MCF 10A (cell line): Measurements from ENCODE around the gene PRPF8. TPM values are rescaled to one million over a fixed set of nuclear protein-coding genes. Genes with fewer than 3 reads are reported as not detected.

Experiments used
- BruUV-seq: library from RNA; stranded (reverse); fragments of 400-500 nt; replicated peaks from 2 replicates; lab custom pipeline; 2021; lab: Mats Ljungman, UMichigan
- CTCF ChIA-PET: fragments of 300-600 bp; sonication (Branson Sonifier 250); formaldehyde crosslinking; extraction: SDS; loops from one replicate; lab custom pipeline; 2021; ENCODE audit warnings: antibody characterized with exemption, inconsistent platforms; lab: Yijun Ruan, JAX
- POLR2A ChIA-PET: fragments of 300-600, 350-650 bp; sonication (Branson Sonifier 250); formaldehyde crosslinking; extraction: SDS; loops from one replicate; lab custom pipeline; 2020; ENCODE audit warnings: antibody characterized with exemption, inconsistent platforms; lab: Yijun Ruan, JAX
- DNase-seq: peaks from one replicate; pipeline ENCODE4 v3.0.0-alpha.2; 2018; ENCODE audit not compliant: unreplicated experiment
- H3K27ac Mint-ChIP-seq: one replicate; pipeline ENCODE4 v1.8.0; 2022; ENCODE audit warnings: mild to moderate bottlenecking, low read depth, mixed read lengths; ENCODE audit not compliant: unreplicated experiment
- H3K27me3 Mint-ChIP-seq: one replicate; pipeline ENCODE4 v1.8.0; 2022; ENCODE audit warnings: mixed read lengths; ENCODE audit not compliant: insufficient read depth, unreplicated experiment
- H3K36me3 Mint-ChIP-seq: one replicate; pipeline ENCODE4 v1.8.0; 2022; ENCODE audit warnings: mild to moderate bottlenecking, moderate library complexity, mixed read lengths; ENCODE audit not compliant: insufficient read depth, unreplicated experiment
- H3K4me1 Mint-ChIP-seq: one replicate; pipeline ENCODE4 v1.8.0; 2022; ENCODE audit warnings: mixed read lengths; ENCODE audit not compliant: insufficient read depth, unreplicated experiment
- H3K4me3 Mint-ChIP-seq: one replicate; pipeline ENCODE4 v1.8.0; 2022; ENCODE audit warnings: mild to moderate bottlenecking, moderate library complexity, mixed read lengths; ENCODE audit not compliant: unreplicated experiment
- H3K9me3 Mint-ChIP-seq: one replicate; pipeline ENCODE4 v1.8.0; 2022; ENCODE audit warnings: mixed read lengths; ENCODE audit not compliant: unreplicated experiment
- CTCF ChIP-seq: fragments of 200-600 bp; IDR thresholded peaks from one replicate; pipeline ENCODE4 v1.8.0; 2022; ENCODE audit warnings: antibody characterized with exemption, mild to moderate bottlenecking; ENCODE audit not compliant: unreplicated experiment
- intact Hi-C: fragments of 100-400 bp; cut with micrococcal nuclease; formaldehyde crosslinking; loops from 2 replicates; pipeline ENCODE4 v1.14.1; 2022
- total RNA-seq: library from RNA; stranded (reverse); gene quantifications from 2 replicates; pipeline ENCODE4 v1.2.3, GENCODE V29; 2022

PRPF8 gene
- total RNA-seq, 1 experiment from 2014 or later = 261 TPM

- no TSS peak for BruUV-seq
- intact Hi-C loops = loop anchor here (2.0 kb wide), 2 partner anchors 68 to 72 kb away; no protein-coding TSS in a partner anchor
- peak; percentile 82 for TF ChIP-seq CTCF
- Mint-ChIP-seq H3K4me3 (peak overlapping the region; percentile 70), H3K27ac (peak overlapping the region; percentile 23), H3K4me1 (peaks cover 4% of the 10 kb centered on the region), H3K36me3 (peaks cover 43% of the 10 kb centered on the region), H3K9me3 (no peaks in the 10 kb centered on the region), H3K27me3 (no peaks in the 10 kb centered on the region)
- POLR2A ChIA-PET = interaction anchor here (0.6 to 3.8 kb wide), 34 partner anchors 8 to 390 kb away, joined by 3 to 48 read pairs (median 5); partner anchors contain the start of genes INPP5K, PITPNA, PRPF8 and RPA1
- DNase-seq = peak; percentile 89
- CTCF ChIA-PET = interaction anchor here (0.5 to 3.5 kb wide), 24 partner anchors 10 to 252 kb away, joined by 3 to 37 read pairs (median 4); partner anchors contain the start of gene SLC43A2
Observed at GRCh38 chr17:1648963-1649843, 35.5 kb downstream of the PRPF8 start.

- Mint-ChIP-seq H3K9me3 (no peaks in the 10 kb centered on the region), H3K27me3 (no peaks in the 10 kb centered on the region), H3K27ac (no peak overlapping the region), H3K4me3 (peak overlapping the region; percentile 70), H3K4me1 (peaks cover 8% of the 10 kb centered on the region), H3K36me3 (peaks cover 34% of the 10 kb centered on the region)
- no peak for TF ChIP-seq CTCF
- intact Hi-C loops = loop anchor here (2.0 kb wide), 2 partner anchors 68 to 72 kb away; no protein-coding TSS in a partner anchor
- POLR2A ChIA-PET = interaction anchor here (1.0 to 3.8 kb wide), 16 partner anchors 10 to 389 kb away, joined by 3 to 48 read pairs (median 8); partner anchors contain the start of genes INPP5K, PITPNA, PRPF8 and YWHAE
- BruUV-seq = no TSS peak
- DNase-seq = no peak
- CTCF ChIA-PET = interaction anchor here (0.5 to 3.5 kb wide), 22 partner anchors 10 to 395 kb away, joined by 3 to 37 read pairs (median 4); partner anchors contain the start of gene SLC43A2
Observed at GRCh38 chr17:1648173-1648962, 36.3 kb downstream of the PRPF8 start.

DNA sequence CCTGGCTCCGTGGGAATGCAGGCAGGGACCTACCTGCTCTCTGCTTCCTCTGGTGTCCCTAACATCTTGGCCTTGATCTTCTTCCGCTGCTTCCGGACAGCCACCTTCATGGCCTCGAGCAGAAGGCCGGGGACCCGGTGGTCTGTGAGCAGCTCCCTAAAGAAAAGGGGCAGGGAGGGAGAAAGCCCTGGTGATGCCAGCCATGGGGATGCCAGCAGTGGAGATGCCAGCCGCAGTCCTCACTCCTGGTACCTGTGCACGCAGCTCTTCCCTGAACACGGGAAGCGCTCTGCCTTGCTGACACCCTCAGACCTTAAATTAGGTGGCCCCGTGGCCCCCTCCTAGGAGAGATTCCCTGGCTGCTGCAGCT lies 36.9 kb downstream of the PRPF8 start:
- no peak for TF ChIP-seq CTCF
- DNase-seq = no peak
- ChIA-PET CTCF (interaction anchor here (0.6 to 3.5 kb wide), 15 partner anchors 9 to 394 kb away, joined by 3 to 37 read pairs (median 3); partner anchors contain the start of gene SLC43A2), POLR2A (interaction anchor here (1.2 to 3.1 kb wide), 3 partner anchors 67 to 132 kb away, joined by 4 to 17 read pairs (median 14); partner anchors contain the start of genes INPP5K and PITPNA)
- H3K4me1 Mint-ChIP-seq = peaks cover 8% of the 10 kb centered on the region
- H3K27me3 Mint-ChIP-seq = no peaks in the 10 kb centered on the region
- no TSS peak for BruUV-seq
- H3K27ac Mint-ChIP-seq = no peak overlapping the region
- peaks cover 29% of the 10 kb centered on the region for H3K36me3 Mint-ChIP-seq
- no peak overlapping the region for H3K4me3 Mint-ChIP-seq
- no peaks in the 10 kb centered on the region for H3K9me3 Mint-ChIP-seq
- intact Hi-C loops = loop anchor here (2.0 kb wide), 2 partner anchors 69 to 71 kb away; no protein-coding TSS in a partner anchor
